ENCODE data around the gene GGT1.
"Not testable (repeated sequence)": the region's sequence is repeated elsewhere in the genome, so short reads cannot be mapped to it uniquely, and the experiment has no call there.

Gene GGT1

GRCh38 chr22:24608327-24608726, 5.3 kb downstream of the GGT1 start:
- not testable (repeated sequence) for H3K27me3 ChIP-seq (ENCODE audit: control insufficient read depth, insufficient read depth, low read length); H3K9ac ChIP-seq (ENCODE audit: low read length); H3K4me3 ChIP-seq (ENCODE audit: low read length); H3K4me1 ChIP-seq (ENCODE audit: control insufficient read depth, insufficient read depth, low read length); H3K36me3 ChIP-seq (ENCODE audit: control insufficient read depth, insufficient read depth, low read length); H3K27ac ChIP-seq (ENCODE audit: low read depth, low read length)

GRCh38 chr22:24609888-24610287, 6.9 kb downstream of the GGT1 start:
- not testable (repeated sequence) for H3K36me3 ChIP-seq (ENCODE audit: control insufficient read depth, insufficient read depth, low read length); H3K27ac ChIP-seq (ENCODE audit: low read depth, low read length); H3K4me3 ChIP-seq (ENCODE audit: low read length); H3K9ac ChIP-seq (ENCODE audit: low read length); H3K4me1 ChIP-seq (ENCODE audit: control insufficient read depth, insufficient read depth, low read length); H3K27me3 ChIP-seq (ENCODE audit: control insufficient read depth, insufficient read depth, low read length)

GRCh38 chr22:24614794-24615193, 11.8 kb downstream of the GGT1 start:
- not testable (repeated sequence) for H3K27me3 ChIP-seq (ENCODE audit: control insufficient read depth, insufficient read depth, low read length); H3K36me3 ChIP-seq (ENCODE audit: control insufficient read depth, insufficient read depth, low read length); H3K4me1 ChIP-seq (ENCODE audit: control insufficient read depth, insufficient read depth, low read length); H3K4me3 ChIP-seq (ENCODE audit: low read length); H3K27ac ChIP-seq (ENCODE audit: low read depth, low read length); H3K9ac ChIP-seq (ENCODE audit: low read length)

GRCh38 chr22:24621244-24621643, 18.3 kb downstream of the GGT1 start:
- H3K9ac ChIP-seq (ENCODE audit: low read length); H3K27ac ChIP-seq (ENCODE audit: low read depth, low read length); H3K27me3 ChIP-seq (ENCODE audit: control insufficient read depth, insufficient read depth, low read length); H3K4me1 ChIP-seq (ENCODE audit: control insufficient read depth, insufficient read depth, low read length); H3K36me3 ChIP-seq (ENCODE audit: control insufficient read depth, insufficient read depth, low read length); H3K4me3 ChIP-seq (ENCODE audit: low read length): not testable (repeated sequence)

GRCh38 chr22:24622596-24622995, 19.6 kb downstream of the GGT1 start:
- H3K4me1 ChIP-seq (ENCODE audit: control insufficient read depth, insufficient read depth, low read length); H3K27me3 ChIP-seq (ENCODE audit: control insufficient read depth, insufficient read depth, low read length); H3K4me3 ChIP-seq (ENCODE audit: low read length); H3K27ac ChIP-seq (ENCODE audit: low read depth, low read length); H3K36me3 ChIP-seq (ENCODE audit: control insufficient read depth, insufficient read depth, low read length); H3K9ac ChIP-seq (ENCODE audit: low read length): not testable (repeated sequence)

GRCh38 chr22:24627911-24628310, 24.9 kb downstream of the GGT1 start:
- H3K36me3 ChIP-seq (ENCODE audit: control insufficient read depth, insufficient read depth, low read length); H3K4me3 ChIP-seq (ENCODE audit: low read length); H3K27ac ChIP-seq (ENCODE audit: low read depth, low read length); H3K9ac ChIP-seq (ENCODE audit: low read length); H3K27me3 ChIP-seq (ENCODE audit: control insufficient read depth, insufficient read depth, low read length); H3K4me1 ChIP-seq (ENCODE audit: control insufficient read depth, insufficient read depth, low read length): not testable (repeated sequence)

GRCh38 chr22:24629069-24629468, 26.1 kb downstream of the GGT1 start:
- not testable (repeated sequence) for H3K4me3 ChIP-seq (ENCODE audit: low read length); H3K4me1 ChIP-seq (ENCODE audit: control insufficient read depth, insufficient read depth, low read length); H3K36me3 ChIP-seq (ENCODE audit: control insufficient read depth, insufficient read depth, low read length); H3K27me3 ChIP-seq (ENCODE audit: control insufficient read depth, insufficient read depth, low read length); H3K27ac ChIP-seq (ENCODE audit: low read depth, low read length); H3K9ac ChIP-seq (ENCODE audit: low read length)

- H3K9ac ChIP-seq (ENCODE audit: low read length); H3K4me1 ChIP-seq (ENCODE audit: control insufficient read depth, insufficient read depth, low read length); H3K4me3 ChIP-seq (ENCODE audit: low read length); H3K27me3 ChIP-seq (ENCODE audit: control insufficient read depth, insufficient read depth, low read length); H3K36me3 ChIP-seq (ENCODE audit: control insufficient read depth, insufficient read depth, low read length); H3K27ac ChIP-seq (ENCODE audit: low read depth, low read length): not testable (repeated sequence)
These were observed 27.9 kb downstream of the GGT1 start for GRCh38 chr22:24630812-24631427.

GRCh38 chr22:24631430-24632122, 28.6 kb downstream of the GGT1 start:
- H3K27ac ChIP-seq (ENCODE audit: low read depth, low read length); H3K27me3 ChIP-seq (ENCODE audit: control insufficient read depth, insufficient read depth, low read length); H3K9ac ChIP-seq (ENCODE audit: low read length); H3K4me3 ChIP-seq (ENCODE audit: low read length); H3K4me1 ChIP-seq (ENCODE audit: control insufficient read depth, insufficient read depth, low read length); H3K36me3 ChIP-seq (ENCODE audit: control insufficient read depth, insufficient read depth, low read length): not testable (repeated sequence)

- not testable (repeated sequence) for H3K36me3 ChIP-seq (ENCODE audit: control insufficient read depth, insufficient read depth, low read length); H3K4me1 ChIP-seq (ENCODE audit: control insufficient read depth, insufficient read depth, low read length); H3K27ac ChIP-seq (ENCODE audit: low read depth, low read length); H3K9ac ChIP-seq (ENCODE audit: low read length); H3K27me3 ChIP-seq (ENCODE audit: control insufficient read depth, insufficient read depth, low read length); H3K4me3 ChIP-seq (ENCODE audit: low read length)
These were observed 29.6 kb downstream of the GGT1 start for GRCh38 chr22:24632642-24633041.

GRCh38 chr22:24633231-24634023, 30.4 kb downstream of the GGT1 start:
- H3K36me3 ChIP-seq (ENCODE audit: control insufficient read depth, insufficient read depth, low read length); H3K9ac ChIP-seq (ENCODE audit: low read length); H3K27me3 ChIP-seq (ENCODE audit: control insufficient read depth, insufficient read depth, low read length); H3K27ac ChIP-seq (ENCODE audit: low read depth, low read length); H3K4me3 ChIP-seq (ENCODE audit: low read length); H3K4me1 ChIP-seq (ENCODE audit: control insufficient read depth, insufficient read depth, low read length): not testable (repeated sequence)

- H3K9ac ChIP-seq (ENCODE audit: low read length); H3K4me1 ChIP-seq (ENCODE audit: control insufficient read depth, insufficient read depth, low read length); H3K36me3 ChIP-seq (ENCODE audit: control insufficient read depth, insufficient read depth, low read length): not testable (repeated sequence)
These were observed 31.9 kb downstream of the GGT1 start for GRCh38 chr22:24634776-24635389.

More at GRCh38 chr22:24634776-24635389, 31.9 kb downstream of the GGT1 start:
- not testable (repeated sequence) for H3K27ac ChIP-seq (ENCODE audit: low read depth, low read length); H3K27me3 ChIP-seq (ENCODE audit: control insufficient read depth, insufficient read depth, low read length); H3K4me3 ChIP-seq (ENCODE audit: low read length)

Measured in rectal smooth muscle tissue (tissue), 1 donor.